GM23338 (cell line): Measurements from ENCODE around the gene CFAP65.

Experiments used
- CREB1 ChIP-seq: fragments of 250-450 bp; sonication (Bioruptor Pico); IDR thresholded peaks from 2 replicates; pipeline ENCODE4 v1.5.0; 2020; ENCODE audit warnings: low read depth, mild to moderate bottlenecking, moderate library complexity
- CTCF ChIP-seq, 2 experiments: fragments of 200-600 bp in 1 of 2; sonication (generic) in 1 of 2; conservative IDR thresholded peaks; 2 replicates each; pipeline versions ENCODE4 v1.5.1 to v1.6.1; 2016 to 2017; ENCODE audit warnings: antibody characterized with exemption in 2 of 2, low read depth in 2 of 2, mild to moderate bottlenecking in 2 of 2, moderate library complexity in 1 of 2
- EZH2 ChIP-seq: fragments of 200-600 bp; sonication (generic); IDR thresholded peaks from one replicate; pipeline ENCODE4 v1.8.0; 2017; ENCODE audit warnings: antibody characterized with exemption, mild to moderate bottlenecking, low read depth; ENCODE audit not compliant: unreplicated experiment
- EZH2phosphoT487 ChIP-seq: fragments of 200-600 bp; sonication (generic); IDR thresholded peaks from one replicate; pipeline ENCODE4 v1.8.1; 2018; ENCODE audit warnings: antibody characterized with exemption; ENCODE audit not compliant: unreplicated experiment
- POLR2AphosphoS5 ChIP-seq: IDR thresholded peaks from 2 replicates; pipeline ENCODE4 v1.6.1; 2016; ENCODE audit warnings: antibody characterized with exemption, low read depth
- REST ChIP-seq: IDR thresholded peaks from one replicate; pipeline ENCODE4 v1.6.1; 2018; ENCODE audit warnings: antibody characterized with exemption; ENCODE audit not compliant: unreplicated experiment
- ZNF331 ChIP-seq: fragments of 250-450 bp; sonication (Bioruptor Pico); IDR thresholded peaks from 2 replicates; pipeline ENCODE4 v1.5.0; 2020; ENCODE audit warnings: low read depth, mild to moderate bottlenecking, moderate library complexity

- TF ChIP-seq EZH2 = no peak
- no peak for TF ChIP-seq CTCF (conservative IDR thresholded peaks at IDR 0.05; ENCODE audit: low read depth in 2 of 2)
- no peak for TF ChIP-seq REST
- no peak for TF ChIP-seq EZH2phosphoT487
- TF ChIP-seq POLR2AphosphoS5 = no peak
- no peak for TF ChIP-seq CREB1
- no peak for TF ChIP-seq ZNF331 (CRISPR knock-in tag)
Measured at GRCh38 chr2:219087848-219088247, 46.5 kb upstream of the CFAP65 start.
